GM19023 (cell line): ENCODE data around the gene SYNGR2.
"Not testable (repeated sequence)": the region's sequence is repeated elsewhere in the genome, so short reads cannot be mapped to it uniquely, and the experiment has no call there.

Source experiments
- ATAC-seq: cut with Tn5 transposase; IDR thresholded peaks from one replicate; pipeline ENCODE4 v1.9.1; 2021; ENCODE audit warnings: mild to moderate bottlenecking, moderate library complexity; ENCODE audit not compliant: unreplicated experiment

Gene SYNGR2

GRCh38 chr17:78129351-78130089 lies 38.9 kb upstream of the SYNGR2 start:
- ATAC-seq: no peak

DNA sequence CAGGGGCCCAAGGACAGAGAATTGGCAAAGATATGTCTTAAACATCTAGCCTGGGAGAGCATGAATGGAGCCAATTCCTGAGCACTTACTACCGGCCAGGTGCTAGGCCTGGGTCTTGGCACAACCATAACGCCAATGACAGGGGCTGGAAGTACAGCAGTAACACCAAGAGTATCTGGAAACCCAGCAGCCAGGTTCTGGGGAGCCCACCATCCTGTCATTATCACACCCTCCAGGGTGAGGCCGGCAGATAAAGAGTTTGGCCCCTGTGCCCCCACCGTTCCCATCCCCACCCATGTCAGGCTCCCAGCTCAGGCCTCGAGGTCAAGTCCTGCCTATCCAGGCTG lies 38.3 kb upstream of the SYNGR2 start:
- no peak for ATAC-seq

DNA sequence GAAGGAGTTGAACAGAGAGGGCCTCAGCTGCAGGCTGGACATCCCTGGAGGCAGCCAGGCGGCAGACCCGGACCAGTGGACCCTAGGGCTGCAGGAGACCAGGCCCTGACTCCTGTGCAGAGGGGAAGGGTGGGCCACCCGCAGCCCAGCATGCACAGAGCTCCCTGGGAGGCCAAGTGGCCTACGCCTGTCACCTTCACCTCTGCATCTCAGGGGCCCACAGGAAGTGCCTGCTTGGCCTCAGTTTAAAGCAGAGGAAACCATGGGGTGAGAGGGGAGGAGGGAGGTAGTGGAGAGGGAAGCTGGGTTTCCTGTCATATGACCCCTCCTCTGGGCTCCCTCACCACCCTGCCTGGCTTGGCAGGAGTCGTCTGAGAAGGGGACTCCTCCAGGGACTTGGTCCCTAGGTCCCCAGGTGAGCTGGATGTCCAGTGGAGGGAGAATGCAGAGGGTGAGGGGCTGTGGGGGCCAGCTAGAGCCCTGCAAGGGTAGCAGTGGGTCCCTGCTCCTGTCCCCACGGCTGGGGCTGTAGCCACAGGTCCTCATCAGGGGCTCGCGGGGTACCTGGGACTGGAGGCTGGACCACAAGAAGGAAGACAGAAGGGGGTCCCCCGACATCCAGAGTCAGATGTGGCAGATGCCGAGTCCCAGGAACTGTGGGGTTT lies 37.8 kb upstream of the SYNGR2 start, which contains the start of gene TMC8:
Gene TMC8 (plus strand): TSS at position 335 of the 665 bp plus-strand sequence. CDS start 818 bp downstream, outside the sequence.
- no peak for ATAC-seq

DNA sequence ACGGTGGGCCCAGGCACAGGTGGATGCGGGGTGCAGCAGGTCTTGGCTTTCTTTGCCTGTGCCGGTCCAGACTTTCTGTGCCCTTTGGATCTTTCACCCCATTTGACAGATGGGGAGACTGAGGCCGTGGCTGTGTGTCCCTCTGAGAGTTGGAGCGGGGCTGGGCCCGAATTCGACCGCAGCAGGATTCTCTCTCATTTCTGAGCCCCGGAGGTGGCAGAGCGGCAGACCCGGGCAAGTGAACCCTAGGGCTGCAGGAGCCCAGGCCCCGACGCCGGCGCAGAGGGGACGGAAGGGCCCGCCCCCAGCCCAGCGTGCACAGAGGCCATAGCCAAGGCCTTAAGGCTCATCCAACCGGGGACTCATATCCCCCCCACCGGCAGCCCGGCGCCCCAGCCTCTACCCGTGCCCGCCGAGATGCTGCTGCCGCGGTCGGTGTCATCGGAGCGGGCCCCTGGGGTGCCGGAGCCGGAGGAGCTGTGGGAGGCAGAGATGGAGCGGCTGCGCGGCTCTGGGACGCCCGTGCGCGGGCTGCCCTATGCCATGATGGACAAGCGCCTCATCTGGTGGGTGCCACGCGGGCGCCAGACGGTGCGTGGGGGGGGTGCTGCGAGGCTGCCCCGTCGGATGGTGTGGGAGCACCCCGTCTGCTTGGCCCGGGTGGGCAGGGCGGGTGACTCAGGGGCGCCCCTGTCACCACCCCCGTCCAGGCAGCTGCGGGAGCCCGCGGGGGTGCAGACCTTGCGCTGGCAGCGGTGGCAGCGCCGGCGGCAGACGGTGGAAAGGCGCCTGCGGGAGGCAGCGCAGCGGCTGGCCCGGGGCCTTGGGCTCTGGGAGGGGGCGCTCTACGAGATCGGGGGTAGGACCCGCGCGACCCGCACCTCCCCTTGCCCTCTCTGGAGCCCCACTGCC lies 37.0 kb upstream of the SYNGR2 start:
- no peak for ATAC-seq

DNA sequence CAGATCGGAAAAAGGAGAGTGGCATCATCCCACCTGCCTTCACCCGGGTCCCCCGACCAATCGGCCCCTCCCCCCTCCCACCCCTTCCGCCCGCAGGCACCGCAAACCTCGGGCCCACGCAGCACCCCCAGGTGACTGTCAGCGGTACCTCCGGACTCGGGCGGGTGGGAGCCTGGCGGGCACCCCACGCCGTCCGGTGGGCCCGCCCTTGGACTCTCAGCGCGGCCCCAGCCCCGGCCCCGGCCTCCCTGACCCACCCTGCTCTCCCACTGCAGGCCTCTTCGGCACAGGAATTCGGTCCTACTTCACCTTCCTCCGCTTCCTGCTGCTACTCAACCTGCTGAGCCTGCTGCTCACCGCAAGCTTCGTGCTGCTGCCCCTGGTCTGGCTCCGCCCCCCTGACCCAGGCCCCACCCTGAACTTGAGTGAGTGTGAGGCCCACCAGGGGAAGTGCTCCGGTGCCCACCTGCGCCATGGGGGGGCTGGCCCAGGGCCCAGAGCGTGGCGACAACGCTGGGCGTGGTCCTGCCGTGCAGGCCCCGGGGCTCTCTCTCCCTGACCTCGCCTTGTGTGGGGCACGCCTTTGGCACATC lies 36.2 kb upstream of the SYNGR2 start:
- ATAC-seq: no peak

GRCh38 chr17:78132767-78133178 lies 35.6 kb upstream of the SYNGR2 start:
- ATAC-seq: no peak

DNA sequence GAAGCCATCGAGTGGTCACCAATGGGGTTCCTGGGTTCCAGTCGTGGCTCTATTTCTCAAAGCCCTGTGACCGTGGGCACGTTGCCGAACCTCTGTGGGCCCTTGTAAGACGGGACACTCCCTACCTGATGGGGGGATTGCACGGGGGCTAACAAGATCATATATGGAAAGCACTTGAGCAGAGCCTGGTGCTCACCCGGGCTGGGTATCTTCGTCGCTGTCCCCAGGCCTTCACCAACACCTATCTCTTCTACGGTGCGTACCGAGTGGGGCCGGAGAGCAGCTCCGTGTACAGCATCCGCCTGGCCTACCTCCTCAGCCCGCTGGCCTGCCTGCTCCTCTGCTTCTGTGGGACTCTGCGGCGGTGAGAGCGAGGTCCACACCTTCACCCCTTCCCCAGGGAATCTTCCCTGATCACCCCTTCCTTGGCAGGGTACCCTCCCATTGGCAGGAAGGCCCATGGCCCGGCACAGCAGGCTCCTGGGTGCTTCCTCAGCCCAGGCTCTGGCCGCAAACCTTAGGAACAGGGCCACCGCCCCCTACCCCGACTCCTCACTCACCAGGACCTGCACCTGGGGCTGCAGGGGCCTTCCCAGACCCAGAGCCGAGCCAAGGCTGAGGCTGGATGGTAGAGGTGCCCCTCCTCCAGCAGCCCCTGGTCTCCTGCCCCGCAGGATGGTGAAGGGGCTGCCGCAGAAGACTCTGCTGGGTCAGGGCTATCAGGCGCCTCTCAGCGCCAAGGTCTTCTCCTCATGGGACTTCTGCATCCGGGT lies 35.0 kb upstream of the SYNGR2 start:
- ATAC-seq: no peak

DNA sequence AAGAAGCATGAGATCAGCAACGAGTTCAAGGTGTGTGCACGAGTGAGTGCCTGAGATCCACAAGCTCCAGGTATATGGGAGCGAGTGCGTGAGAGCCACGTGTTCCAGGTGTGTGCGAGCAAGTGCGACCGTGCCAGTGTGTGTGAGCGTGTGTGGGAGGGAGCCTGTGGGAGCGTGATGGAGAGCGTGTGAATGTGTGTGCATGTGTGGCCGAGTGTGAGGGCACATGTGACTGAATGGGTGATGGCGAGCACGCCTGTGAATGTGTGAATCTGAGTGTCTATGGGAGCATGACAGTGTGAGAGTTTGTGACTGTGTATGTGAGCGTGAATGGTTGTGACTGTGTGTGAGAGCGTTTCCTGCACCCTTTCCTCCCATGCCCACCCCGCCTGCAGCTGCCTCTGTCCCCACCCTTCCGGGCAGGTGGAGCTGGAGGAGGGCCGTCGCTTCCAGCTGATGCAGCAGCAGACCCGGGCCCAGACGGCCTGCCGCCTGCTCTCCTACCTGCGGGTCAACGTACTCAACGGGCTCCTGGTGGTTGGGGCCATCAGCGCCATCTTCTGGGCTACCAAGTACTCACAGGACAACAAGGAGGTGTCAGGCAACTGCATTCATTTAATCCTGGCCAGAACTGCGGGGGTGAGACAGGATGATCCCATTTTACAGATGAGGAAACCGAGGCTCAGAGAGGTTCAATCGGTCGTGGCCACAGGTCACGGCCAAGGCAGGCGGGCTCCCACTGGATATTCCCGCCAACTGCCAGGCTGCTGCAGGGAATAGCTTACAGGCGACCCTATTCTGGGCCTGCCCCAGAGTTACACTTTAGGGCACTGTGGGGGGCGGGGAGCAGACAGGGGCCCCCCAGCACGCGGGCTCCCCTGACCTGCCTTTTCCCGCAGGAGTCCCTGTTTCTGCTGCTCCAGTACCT lies 34.1 kb upstream of the SYNGR2 start:
- ATAC-seq: no peak

DNA sequence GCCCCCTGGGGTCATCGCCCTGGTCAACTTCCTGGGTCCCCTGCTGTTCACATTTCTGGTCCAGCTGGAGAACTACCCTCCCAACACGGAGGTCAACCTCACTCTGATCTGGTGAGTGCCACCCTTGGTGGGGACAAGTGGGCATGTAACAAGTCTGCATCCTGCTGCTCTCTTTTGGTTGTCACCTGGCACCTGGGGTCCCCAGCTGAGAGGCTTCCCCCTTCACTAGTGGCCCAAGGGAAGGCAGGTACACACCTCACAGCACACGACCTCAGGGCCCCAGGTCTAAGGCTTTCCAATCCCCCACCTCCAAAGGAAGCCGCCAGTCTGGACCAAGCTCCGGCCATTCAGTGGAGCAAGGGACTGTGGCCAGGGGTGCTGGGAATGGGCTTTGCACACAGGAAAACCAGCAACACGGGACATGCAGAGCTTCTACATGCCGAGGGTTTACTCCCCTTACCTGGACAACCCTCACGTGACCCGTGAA lies 33.4 kb upstream of the SYNGR2 start:
- no peak for ATAC-seq

DNA sequence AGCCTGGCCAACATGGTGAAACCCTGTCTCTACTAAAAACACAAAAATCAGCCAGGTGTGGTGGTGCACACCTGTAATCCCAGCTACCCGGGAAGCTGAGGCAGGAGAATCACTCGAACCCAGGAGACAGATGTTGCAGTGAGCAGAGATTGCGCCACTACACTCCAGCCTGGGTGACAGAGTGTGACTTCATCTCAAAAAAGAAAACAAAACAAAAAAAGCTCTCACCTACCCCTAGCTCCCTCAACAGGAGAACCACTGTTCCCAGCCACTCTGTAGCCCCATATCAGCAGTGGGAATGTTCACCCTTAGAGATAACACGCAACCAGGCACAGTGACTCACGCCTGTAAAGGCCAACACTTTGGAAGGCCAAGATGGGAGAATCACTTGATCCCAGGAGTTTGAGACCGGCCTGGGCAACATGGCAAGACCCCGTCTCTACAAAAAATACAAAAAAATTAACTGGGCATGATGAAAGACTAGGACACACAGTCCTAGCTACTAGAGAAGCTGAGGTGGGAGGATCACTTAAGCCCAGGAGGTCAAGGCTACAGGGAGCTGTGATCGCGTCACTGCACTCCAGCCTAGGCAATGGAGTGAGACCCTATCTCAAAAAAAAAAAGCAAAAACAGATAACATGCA lies 32.4 kb upstream of the SYNGR2 start:
- no peak for ATAC-seq

DNA sequence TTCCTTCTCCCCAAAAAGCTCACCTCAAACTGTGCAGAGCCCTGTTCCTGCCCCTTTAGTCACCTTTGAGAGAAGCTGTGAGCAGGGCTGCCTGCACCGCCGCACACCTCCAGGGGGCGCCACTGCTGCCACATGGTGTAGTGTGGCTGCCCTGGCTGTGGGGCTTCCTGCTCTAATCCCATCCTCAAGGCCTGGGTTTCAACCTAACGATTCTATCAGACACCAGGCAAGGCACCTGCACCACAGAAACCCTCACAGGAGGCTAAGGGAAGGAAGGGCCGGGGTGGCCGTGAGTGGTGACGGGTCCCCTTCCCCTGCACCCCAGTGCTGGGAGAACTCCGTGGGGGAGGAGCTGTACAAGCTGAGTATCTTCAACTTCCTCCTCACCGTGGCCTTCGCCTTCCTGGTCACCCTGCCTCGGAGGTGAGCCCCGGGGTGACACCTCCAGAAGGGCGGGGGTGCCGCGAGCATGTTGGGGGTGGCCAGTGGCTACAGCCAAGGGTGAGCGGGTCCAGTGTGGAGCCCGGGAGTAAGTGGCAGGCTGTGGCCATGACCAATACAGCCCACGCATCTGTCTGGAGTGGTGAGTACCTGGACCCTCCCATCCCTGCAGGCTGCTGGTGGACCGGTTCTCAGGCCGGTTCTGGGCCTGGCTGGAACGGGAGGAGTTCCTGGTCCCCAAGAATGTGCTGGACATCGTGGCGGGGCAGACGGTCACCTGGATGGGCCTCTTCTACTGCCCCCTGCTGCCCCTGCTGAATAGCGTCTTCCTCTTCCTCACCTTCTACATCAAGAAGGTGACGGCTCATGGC lies 30.8 kb upstream of the SYNGR2 start:
- no peak for ATAC-seq

DNA sequence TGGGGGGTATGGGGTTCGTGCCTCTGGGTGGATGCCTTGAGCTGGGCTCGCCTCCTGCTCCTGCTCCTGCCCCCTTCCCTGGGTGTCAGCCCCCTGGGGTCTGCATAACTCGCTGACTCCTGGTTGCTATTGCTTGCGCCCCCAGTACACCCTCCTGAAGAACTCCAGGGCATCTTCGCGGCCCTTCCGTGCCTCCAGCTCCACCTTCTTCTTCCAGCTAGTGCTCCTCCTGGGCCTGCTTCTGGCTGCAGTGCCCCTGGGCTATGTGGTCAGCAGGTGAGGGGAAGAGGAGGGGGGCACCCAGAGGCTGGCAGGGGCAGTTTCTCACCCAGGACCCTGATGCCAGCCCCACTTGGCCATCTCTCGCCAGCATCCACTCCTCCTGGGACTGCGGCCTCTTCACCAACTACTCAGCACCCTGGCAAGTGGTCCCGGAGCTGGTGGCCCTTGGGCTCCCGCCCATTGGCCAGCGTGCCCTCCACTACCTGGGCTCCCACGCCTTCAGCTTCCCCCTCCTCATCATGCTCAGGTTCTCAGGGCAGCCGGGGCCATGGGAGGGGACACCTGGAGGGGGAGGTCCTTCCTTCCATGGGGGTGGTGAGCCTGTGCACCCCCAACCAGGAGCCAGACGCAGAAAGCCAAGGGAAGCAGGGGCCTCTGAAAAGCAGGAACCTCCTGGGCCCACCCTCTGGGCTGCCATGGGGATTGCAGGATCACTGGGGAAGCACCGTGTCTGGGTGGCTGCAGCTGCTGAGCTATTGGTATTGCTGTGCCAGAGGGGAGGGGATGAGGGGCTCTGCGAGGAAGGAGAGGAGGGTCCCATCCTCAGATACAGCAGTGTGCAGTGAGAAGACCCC lies 29.9 kb upstream of the SYNGR2 start:
- no peak for ATAC-seq

GRCh38 chr17:78139861-78140168 lies 28.6 kb upstream of the SYNGR2 start:
- ATAC-seq: not testable (repeated sequence)

DNA sequence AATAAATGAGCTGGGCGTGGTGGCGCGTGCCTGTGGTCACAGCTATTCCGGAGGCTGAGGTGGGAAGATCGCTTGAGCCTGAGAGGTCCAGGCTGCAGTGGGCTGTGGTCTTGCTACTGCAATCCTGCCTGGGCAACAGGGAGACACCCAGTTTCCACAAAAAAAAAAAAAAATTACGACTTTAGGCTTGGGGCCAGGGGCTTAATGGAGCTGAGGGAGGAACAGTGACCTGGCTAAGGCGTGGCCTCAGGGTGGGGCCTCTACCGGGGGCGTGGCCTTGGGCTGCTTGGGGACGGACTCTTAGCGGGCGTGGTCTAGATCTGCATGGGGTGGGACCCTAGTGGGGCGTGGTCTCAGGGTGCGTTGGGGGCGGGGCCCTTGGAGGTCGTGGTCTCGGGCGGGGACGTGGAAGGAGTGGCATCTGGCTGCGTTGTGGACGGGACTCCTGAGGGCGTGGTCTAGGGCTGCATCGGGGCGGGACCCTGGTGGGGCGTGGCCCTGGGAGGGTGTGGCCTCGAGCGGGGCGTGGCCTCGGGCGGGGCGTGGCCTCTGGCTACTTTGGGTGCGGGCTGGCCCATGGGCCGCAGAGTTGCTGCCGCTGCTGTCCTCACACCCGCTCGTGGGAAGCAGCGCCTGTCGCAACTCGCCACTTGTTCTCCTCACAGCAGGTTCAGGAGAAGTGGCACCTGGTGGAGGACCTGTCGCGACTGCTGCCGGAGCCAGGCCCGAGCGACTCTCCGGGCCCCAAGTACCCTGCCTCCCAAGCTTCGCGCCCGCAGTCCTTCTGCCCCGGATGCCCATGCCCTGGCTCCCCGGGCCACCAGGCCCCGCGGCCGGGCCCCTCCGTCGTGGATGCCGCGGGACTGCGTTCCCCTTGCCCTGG lies 28.0 kb upstream of the SYNGR2 start:
- ATAC-seq: peak; percentile 75

- no peak for ATAC-seq
Measured at GRCh38 chr17:78141437-78142118, 26.8 kb upstream of the SYNGR2 start.
